Esophagus squamous epithelium (tissue), 4 donors: ENCODE measurements around the gene LIMK2.

Experiments
- POLR2A ChIP-seq, 4 donors: fragments of 450-650 bp; IDR thresholded peaks; one replicate each; pipeline ENCODE4 v1.6.1; 2017; ENCODE audit warnings: antibody characterized with exemption in 4 of 4, mild to moderate bottlenecking in 4 of 4, moderate library complexity in 3 of 4
- TF ChIP-seq, protein P1 (sequence below), 6 experiments: fragments of 450-650 bp in 4 of 6; fragments of 200-600 bp in 2 of 6; sonication (generic) in 2 of 6; IDR thresholded peaks; one replicate each; pipeline ENCODE4 v1.5.1; 2016 to 2019; ENCODE audit warnings: antibody characterized with exemption in 6 of 6, mild to moderate bottlenecking in 4 of 6, moderate library complexity in 4 of 6

DNA sequence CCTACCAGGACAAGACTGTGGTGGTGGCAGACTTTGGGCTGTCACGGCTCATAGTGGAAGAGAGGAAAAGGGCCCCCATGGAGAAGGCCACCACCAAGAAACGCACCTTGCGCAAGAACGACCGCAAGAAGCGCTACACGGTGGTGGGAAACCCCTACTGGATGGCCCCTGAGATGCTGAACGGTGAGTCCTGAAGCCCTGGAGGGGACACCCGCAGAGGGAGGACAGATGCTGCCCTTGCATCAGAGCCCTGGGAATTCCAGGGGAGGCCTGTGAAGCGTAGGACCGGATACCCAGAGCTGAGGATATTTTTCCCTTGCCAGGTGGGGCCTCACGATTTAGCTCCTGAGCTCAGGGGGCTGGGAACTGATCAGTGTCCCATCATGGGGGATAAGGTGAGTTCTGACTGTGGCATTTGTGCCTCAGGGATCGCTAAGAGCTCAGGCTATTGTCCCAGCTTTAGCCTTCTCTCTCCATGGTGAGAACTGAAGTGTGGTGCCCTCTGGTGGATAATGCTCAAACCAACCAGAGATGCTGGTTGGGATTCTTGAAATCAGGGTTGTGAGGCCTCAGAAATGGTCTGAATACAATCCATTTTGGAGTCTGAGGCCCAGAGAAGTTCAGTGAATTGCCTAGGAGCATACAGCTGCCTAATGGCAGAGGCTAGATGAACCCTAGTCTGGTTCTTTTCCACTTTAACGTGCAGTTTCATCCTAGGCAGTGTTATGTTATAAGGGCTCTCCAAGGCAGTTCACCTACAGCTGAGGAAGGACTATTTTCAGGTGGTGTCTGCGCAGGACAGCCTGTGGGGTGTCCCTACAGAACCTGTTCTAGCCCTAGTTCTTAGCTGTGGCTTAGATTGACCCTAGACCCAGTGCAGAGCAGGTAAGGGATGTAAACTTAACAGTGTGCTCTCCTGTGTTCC, 60.7 kb downstream of the LIMK2 start:
- TF ChIP-seq POLR2A (IDR thresholded peaks at IDR 0.05): no peak
- TF ChIP-seq, protein P1, sequence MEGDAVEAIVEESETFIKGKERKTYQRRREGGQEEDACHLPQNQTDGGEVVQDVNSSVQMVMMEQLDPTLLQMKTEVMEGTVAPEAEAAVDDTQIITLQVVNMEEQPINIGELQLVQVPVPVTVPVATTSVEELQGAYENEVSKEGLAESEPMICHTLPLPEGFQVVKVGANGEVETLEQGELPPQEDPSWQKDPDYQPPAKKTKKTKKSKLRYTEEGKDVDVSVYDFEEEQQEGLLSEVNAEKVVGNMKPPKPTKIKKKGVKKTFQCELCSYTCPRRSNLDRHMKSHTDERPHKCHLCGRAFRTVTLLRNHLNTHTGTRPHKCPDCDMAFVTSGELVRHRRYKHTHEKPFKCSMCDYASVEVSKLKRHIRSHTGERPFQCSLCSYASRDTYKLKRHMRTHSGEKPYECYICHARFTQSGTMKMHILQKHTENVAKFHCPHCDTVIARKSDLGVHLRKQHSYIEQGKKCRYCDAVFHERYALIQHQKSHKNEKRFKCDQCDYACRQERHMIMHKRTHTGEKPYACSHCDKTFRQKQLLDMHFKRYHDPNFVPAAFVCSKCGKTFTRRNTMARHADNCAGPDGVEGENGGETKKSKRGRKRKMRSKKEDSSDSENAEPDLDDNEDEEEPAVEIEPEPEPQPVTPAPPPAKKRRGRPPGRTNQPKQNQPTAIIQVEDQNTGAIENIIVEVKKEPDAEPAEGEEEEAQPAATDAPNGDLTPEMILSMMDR (IDR thresholded peaks at IDR 0.05): peak; percentile 57 to 77 (median 70)
